Endothelial cell (in vitro differentiated cells): ENCODE results near the gene MRPL10. TPM values are rescaled to one million over a fixed set of nuclear protein-coding genes. Genes with fewer than 3 reads are reported as not detected.

ENCODE experiments used
- DNase-seq: peaks from one replicate; pipeline ENCODE4 v3.0.0; 2021; ENCODE audit warnings: low spot score
- H3K27ac Mint-ChIP-seq: one replicate; pipeline ENCODE4 v1.8.0; 2021; ENCODE audit warnings: mixed read lengths, inconsistent platforms; ENCODE audit not compliant: unreplicated experiment
- H3K27me3 Mint-ChIP-seq: one replicate; pipeline ENCODE4 v1.8.0; 2021; ENCODE audit warnings: mild to moderate bottlenecking, moderate library complexity, mixed read lengths, inconsistent platforms; ENCODE audit not compliant: unreplicated experiment
- H3K36me3 Mint-ChIP-seq: one replicate; pipeline ENCODE4 v1.8.0; 2021; ENCODE audit warnings: mild to moderate bottlenecking, low read depth, mixed read lengths, inconsistent platforms; ENCODE audit not compliant: unreplicated experiment
- H3K4me1 Mint-ChIP-seq: one replicate; pipeline ENCODE4 v1.8.0; 2021; ENCODE audit warnings: mild to moderate bottlenecking, mixed read lengths, inconsistent platforms; ENCODE audit not compliant: unreplicated experiment
- H3K4me3 Mint-ChIP-seq: one replicate; pipeline ENCODE4 v1.8.0; 2021; ENCODE audit warnings: mild to moderate bottlenecking, mixed read lengths, inconsistent platforms; ENCODE audit not compliant: unreplicated experiment
- H3K9me3 Mint-ChIP-seq: one replicate; pipeline ENCODE4 v1.8.0; 2021; ENCODE audit warnings: mixed read lengths, inconsistent platforms; ENCODE audit not compliant: unreplicated experiment
- long read RNA-seq: library from polyadenylated mRNA; unstranded; transcript quantifications from one replicate; pipeline ENCODE4 v2.0.0, GENCODE V29; 2020; ENCODE audit not compliant: unreplicated experiment
- total RNA-seq: library from RNA; stranded (reverse); fragmentation: NEBNext Ultra II Directional; extraction: Animal tissue kit (Norgen Biotek cat#: 25700); gene quantifications from one replicate; pipeline ENCODE4 v1.2.1, GENCODE V29; 2021; ENCODE audit not compliant: unreplicated experiment
- TF ChIP-seq, protein P1 (sequence below): fragments of 200-600 bp; sonication (generic); IDR thresholded peaks from one replicate; pipeline ENCODE4 v1.5.0; 2021; ENCODE audit warnings: antibody characterized with exemption; ENCODE audit not compliant: unreplicated experiment

MRPL10 gene
- 56.3 TPM for total RNA-seq
- long read RNA-seq, transcript MRPL10-202 (5 exons, 1,725 nt): major isoform, 46 of 51 reads
- long read RNA-seq, partial matches to known transcripts: 3 of 51 reads
- long read RNA-seq, other reads (novel, unspliced or antisense): 1 of 51 reads

GRCh38 chr17:47831003-47831933, at the start of gene MRPL10, which contains the start of gene LRRC46:
Gene MRPL10, minus strand, starts transcription at chr17:47831541. Its CDS starts 30 bp downstream, at chr17:47831511.
Gene LRRC46, plus strand, starts transcription at chr17:47831670. Its CDS starts 320 bp downstream, at chr17:47831990.
- peaks cover 23% of the 10 kb centered on the region for H3K36me3 Mint-ChIP-seq
- TF ChIP-seq, protein P1, sequence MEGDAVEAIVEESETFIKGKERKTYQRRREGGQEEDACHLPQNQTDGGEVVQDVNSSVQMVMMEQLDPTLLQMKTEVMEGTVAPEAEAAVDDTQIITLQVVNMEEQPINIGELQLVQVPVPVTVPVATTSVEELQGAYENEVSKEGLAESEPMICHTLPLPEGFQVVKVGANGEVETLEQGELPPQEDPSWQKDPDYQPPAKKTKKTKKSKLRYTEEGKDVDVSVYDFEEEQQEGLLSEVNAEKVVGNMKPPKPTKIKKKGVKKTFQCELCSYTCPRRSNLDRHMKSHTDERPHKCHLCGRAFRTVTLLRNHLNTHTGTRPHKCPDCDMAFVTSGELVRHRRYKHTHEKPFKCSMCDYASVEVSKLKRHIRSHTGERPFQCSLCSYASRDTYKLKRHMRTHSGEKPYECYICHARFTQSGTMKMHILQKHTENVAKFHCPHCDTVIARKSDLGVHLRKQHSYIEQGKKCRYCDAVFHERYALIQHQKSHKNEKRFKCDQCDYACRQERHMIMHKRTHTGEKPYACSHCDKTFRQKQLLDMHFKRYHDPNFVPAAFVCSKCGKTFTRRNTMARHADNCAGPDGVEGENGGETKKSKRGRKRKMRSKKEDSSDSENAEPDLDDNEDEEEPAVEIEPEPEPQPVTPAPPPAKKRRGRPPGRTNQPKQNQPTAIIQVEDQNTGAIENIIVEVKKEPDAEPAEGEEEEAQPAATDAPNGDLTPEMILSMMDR: no peak
- H3K9me3 Mint-ChIP-seq: no peaks in the 10 kb centered on the region
- peak; percentile 94 for DNase-seq
- peak within 1 kb of the TSS; percentile 97 for H3K27ac Mint-ChIP-seq
- peak within 1 kb of the TSS; percentile 98 for H3K4me3 Mint-ChIP-seq
- peaks cover 15% of the 10 kb centered on the region for H3K27me3 Mint-ChIP-seq
- peaks cover 56% of the 10 kb centered on the region for H3K4me1 Mint-ChIP-seq

GRCh38 chr17:47879776-47880454, 48.6 kb upstream of the MRPL10 start:
- H3K27ac Mint-ChIP-seq: no peak overlapping the region
- DNase-seq: no peak
- TF ChIP-seq, protein P1: no peak
- H3K4me3 Mint-ChIP-seq: no peak overlapping the region
- H3K36me3 Mint-ChIP-seq: peaks cover 4% of the 10 kb centered on the region
- H3K27me3 Mint-ChIP-seq: peaks cover 13% of the 10 kb centered on the region
- H3K9me3 Mint-ChIP-seq: no peaks in the 10 kb centered on the region
- peaks cover 45% of the 10 kb centered on the region for H3K4me1 Mint-ChIP-seq

GRCh38 chr17:47879028-47879585, 47.8 kb upstream of the MRPL10 start:
- H3K27ac Mint-ChIP-seq: peak overlapping the region; percentile 94
- peaks cover 42% of the 10 kb centered on the region for H3K4me1 Mint-ChIP-seq
- peak overlapping the region; percentile 77 for H3K4me3 Mint-ChIP-seq
- H3K27me3 Mint-ChIP-seq: peaks cover 13% of the 10 kb centered on the region
- H3K9me3 Mint-ChIP-seq: no peaks in the 10 kb centered on the region
- H3K36me3 Mint-ChIP-seq: peaks cover 4% of the 10 kb centered on the region
- DNase-seq: no peak
- TF ChIP-seq, protein P1: no peak

DNA sequence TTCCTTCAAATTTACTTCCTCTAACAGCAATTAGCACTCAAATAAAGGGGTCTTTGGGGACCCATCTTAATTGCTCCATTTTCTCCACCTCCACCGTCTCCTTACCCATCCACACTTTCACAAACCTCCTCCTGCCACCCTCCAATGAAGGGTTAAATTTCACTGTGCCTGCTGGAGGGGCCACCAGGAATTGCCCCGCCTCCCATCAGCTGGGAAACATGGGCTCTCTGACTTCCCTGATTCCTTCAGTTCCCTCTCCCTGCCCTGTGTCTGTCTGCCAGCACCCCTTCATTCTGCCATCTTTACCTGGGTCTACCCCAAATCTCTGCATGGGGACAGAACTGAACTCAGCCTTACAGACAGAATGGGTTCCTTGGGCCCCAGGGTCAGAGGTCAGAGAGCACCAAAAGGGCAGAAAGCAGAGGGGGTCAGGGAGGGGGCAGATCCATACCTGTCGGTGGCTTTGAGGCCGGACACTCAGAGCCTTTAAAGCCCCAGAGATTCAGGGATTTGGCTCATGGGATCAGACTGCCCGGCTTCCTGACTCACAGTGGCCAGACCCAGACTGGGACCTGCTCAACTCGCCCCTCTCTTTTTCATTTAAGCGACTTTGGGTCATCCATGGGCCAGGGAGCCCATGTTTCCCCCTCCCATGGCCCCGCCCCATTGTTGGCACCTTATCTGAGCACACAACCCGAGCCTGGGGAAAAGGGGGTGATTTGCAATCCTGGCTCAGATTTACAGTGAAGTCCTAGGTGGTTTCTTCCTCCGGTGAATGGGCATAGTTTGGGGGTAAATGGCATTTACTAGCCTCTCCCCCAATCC, 47.1 kb upstream of the MRPL10 start:
- TF ChIP-seq, protein P1: no peak
- H3K36me3 Mint-ChIP-seq: peaks cover 4% of the 10 kb centered on the region
- H3K9me3 Mint-ChIP-seq: no peaks in the 10 kb centered on the region
- H3K4me3 Mint-ChIP-seq: peak overlapping the region; percentile 77
- peak overlapping the region; percentile 94 for H3K27ac Mint-ChIP-seq
- H3K27me3 Mint-ChIP-seq: peaks cover 11% of the 10 kb centered on the region
- DNase-seq: no peak
- peaks cover 39% of the 10 kb centered on the region for H3K4me1 Mint-ChIP-seq
